ENCODE results near the gene MGLL. TPM values are rescaled to one million over a fixed set of nuclear protein-coding genes. Genes with fewer than 3 reads are reported as not detected.

Gene MGLL
- total and polyA plus RNA-seq, 9 of the 15 experiments (the other 6 are each of a cell fraction or from before 2014, with no cell fraction given), result 0.12 to 0.32 (median 0.18) TPM; not detected in 6

DNA sequence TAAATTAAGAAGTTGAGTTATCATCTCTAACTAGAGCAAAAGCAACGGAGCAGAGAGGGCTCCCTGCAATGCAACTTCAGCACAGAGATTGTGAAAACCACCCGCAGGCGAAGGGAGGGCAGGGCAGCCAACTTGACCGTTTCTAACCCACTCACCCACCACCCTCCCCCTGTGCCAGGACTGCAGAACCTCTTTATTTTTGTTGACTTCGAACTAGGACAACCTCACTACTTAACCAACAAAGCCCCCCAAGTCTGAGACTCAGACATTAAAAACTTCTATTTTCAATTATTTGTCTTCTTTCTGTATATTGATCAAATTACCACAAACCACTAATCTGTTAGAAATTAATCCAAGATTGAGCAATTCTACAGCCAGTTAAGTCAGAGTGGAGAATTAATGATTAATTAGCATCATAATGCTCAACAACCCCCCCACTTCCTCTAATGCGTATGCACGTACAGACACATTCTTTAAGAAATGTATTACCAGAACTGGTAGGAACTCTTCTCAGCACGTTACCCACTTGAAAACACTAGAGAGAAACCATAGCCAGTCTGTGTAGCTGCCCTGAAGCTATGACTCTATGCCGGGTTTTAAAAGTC lies 2.0 kb downstream of the MGLL start:
- Histone ChIP-seq H3K4me1 (replicated peaks in 1 of 2; ENCODE audit: control insufficient read depth in 2 of 2, insufficient read depth in 2 of 2, low read length in 2 of 2) (peaks cover 0 to 9% of the 10 kb centered on the region in 2 experiments; a peak in 2 of 5 replicates), H3K4me2 (ENCODE audit: insufficient read depth, low read length) (no peak overlapping the region), H4K20me1 (replicated peaks; ENCODE audit: control insufficient read depth, insufficient read depth, low read length) (no peaks in the 10 kb centered on the region), H3K9me1 (ENCODE audit: control insufficient read depth, insufficient read depth, low read length) (no peaks in the 10 kb centered on the region), H3K9me3 (replicated peaks; ENCODE audit: control insufficient read depth, insufficient read depth, low read depth, low read length) (no peaks in the 10 kb centered on the region), H3K27me3 (ENCODE audit: control insufficient read depth in 2 of 2, insufficient read depth in 2 of 2, low read length in 2 of 2) (peaks cover 22 to 63% of the 10 kb centered on the region in 2 experiments), H3K79me2 (ENCODE audit: control insufficient read depth, insufficient read depth, low read length) (no peaks in the 10 kb centered on the region), H3K9ac (ENCODE audit: insufficient read depth in 1 of 2, low read depth in 2 of 2, low read length in 2 of 2) (no peak overlapping the region), H3K4me3 (no peak overlapping the region), H3K36me3 (ENCODE audit: control insufficient read depth, insufficient read depth, low read length) (no peaks in the 10 kb centered on the region), H2AFZ (ENCODE audit: low read depth, low read length) (no peak overlapping the region), H3K27ac (ENCODE audit: extremely low read depth, low read depth, low read length) (no peak overlapping the region)
- in situ Hi-C loops (cut with MboI), result no loop called here
- ATAC-seq (no peak), FAIRE-seq (no peak), DNase-seq (ENCODE audit: extremely low read depth in 1 of 4, low spot score in 3 of 4) (no peak)
- intact Hi-C loops (cut with micrococcal nuclease), result no loop called here
- WGBS (ENCODE audit: insufficient coverage, low coverage, missing lambda C conversion rate), result 8% methylated on average over 7 of the region's 9 CpGs
- BruUV-seq (replicated peaks), result no TSS peak
- ChIA-PET CTCF (ENCODE audit: low intra/inter-chr PET ratio) (no interaction called here), POLR2A (interaction anchor here (0.8 kb wide), 1 partner anchor 15 kb away, joined by 5 read pairs; no protein-coding TSS in a partner anchor)
- TF ChIP-seq ILK (tag; IDR thresholded peaks at IDR 0.05; ENCODE audit: borderline replicate concordance, low read depth), result no peak
- TF ChIP-seq, protein P1, sequence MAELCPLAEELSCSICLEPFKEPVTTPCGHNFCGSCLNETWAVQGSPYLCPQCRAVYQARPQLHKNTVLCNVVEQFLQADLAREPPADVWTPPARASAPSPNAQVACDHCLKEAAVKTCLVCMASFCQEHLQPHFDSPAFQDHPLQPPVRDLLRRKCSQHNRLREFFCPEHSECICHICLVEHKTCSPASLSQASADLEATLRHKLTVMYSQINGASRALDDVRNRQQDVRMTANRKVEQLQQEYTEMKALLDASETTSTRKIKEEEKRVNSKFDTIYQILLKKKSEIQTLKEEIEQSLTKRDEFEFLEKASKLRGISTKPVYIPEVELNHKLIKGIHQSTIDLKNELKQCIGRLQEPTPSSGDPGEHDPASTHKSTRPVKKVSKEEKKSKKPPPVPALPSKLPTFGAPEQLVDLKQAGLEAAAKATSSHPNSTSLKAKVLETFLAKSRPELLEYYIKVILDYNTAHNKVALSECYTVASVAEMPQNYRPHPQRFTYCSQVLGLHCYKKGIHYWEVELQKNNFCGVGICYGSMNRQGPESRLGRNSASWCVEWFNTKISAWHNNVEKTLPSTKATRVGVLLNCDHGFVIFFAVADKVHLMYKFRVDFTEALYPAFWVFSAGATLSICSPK (IDR thresholded peaks at IDR 0.05; ENCODE audit: borderline replicate concordance), result no peak
- TF ChIP-seq SP2 (IDR thresholded peaks at IDR 0.05; ENCODE audit: extremely low read depth, low read depth, low read length, poor library complexity, severe bottlenecking), result no peak
- TF ChIP-seq ZNF316 (IDR thresholded peaks at IDR 0.05), result no peak
- TF ChIP-seq ZBTB7A (IDR thresholded peaks at IDR 0.05; ENCODE audit: borderline replicate concordance, control insufficient read depth, low read depth, low read length), result no peak
- TF ChIP-seq CEBPG (CRISPR knock-in tag; IDR thresholded peaks at IDR 0.05), result no peak
- TF ChIP-seq CEBPG (tag; conservative IDR thresholded peaks at IDR 0.05 in 1 of 2, IDR thresholded peaks at IDR 0.05 in 1 of 2), result no peak
- TF ChIP-seq ZNF778 (CRISPR knock-in tag; IDR thresholded peaks at IDR 0.05), result no peak
- no peak for TF ChIP-seq POU5F1 (IDR thresholded peaks at IDR 0.05; ENCODE audit: borderline replicate concordance, low read depth, low read length, partially characterized antibody)
- TF ChIP-seq, protein P2, sequence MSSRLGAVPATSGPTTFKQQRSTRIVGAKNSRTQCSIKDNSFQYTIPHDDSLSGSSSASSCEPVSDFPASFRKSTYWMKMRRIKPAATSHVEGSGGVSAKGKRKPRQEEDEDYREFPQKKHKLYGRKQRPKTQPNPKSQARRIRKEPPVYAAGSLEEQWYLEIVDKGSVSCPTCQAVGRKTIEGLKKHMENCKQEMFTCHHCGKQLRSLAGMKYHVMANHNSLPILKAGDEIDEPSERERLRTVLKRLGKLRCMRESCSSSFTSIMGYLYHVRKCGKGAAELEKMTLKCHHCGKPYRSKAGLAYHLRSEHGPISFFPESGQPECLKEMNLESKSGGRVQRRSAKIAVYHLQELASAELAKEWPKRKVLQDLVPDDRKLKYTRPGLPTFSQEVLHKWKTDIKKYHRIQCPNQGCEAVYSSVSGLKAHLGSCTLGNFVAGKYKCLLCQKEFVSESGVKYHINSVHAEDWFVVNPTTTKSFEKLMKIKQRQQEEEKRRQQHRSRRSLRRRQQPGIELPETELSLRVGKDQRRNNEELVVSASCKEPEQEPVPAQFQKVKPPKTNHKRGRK (tag; IDR thresholded peaks at IDR 0.05), result no peak
- TF ChIP-seq, protein P3, sequence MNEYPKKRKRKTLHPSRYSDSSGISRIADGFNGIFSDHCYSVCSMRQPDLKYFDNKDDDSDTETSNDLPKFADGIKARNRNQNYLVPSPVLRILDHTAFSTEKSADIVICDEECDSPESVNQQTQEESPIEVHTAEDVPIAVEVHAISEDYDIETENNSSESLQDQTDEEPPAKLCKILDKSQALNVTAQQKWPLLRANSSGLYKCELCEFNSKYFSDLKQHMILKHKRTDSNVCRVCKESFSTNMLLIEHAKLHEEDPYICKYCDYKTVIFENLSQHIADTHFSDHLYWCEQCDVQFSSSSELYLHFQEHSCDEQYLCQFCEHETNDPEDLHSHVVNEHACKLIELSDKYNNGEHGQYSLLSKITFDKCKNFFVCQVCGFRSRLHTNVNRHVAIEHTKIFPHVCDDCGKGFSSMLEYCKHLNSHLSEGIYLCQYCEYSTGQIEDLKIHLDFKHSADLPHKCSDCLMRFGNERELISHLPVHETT (CRISPR knock-in tag; conservative IDR thresholded peaks at IDR 0.05 in 1 of 2, IDR thresholded peaks at IDR 0.05 in 1 of 2), result no peak
